PC-9 (cell line): Measurements from ENCODE around the gene C11orf65. TPM values are rescaled to one million over a fixed set of nuclear protein-coding genes. Genes with fewer than 3 reads are reported as not detected.

ENCODE experiments used
- BruUV-seq: library from RNA; stranded (reverse); fragments of 400-500 nt; replicated peaks from 2 replicates; lab custom pipeline; 2021; lab: Mats Ljungman, UMichigan
- CTCF ChIA-PET: fragments of 300-600 bp; sonication (Branson Sonifier 250); formaldehyde crosslinking; loops from one replicate; lab custom pipeline; 2022; ENCODE audit warnings: antibody characterized with exemption; lab: Charles Lee
- POLR2A ChIA-PET: fragments of 300-600 bp; sonication (Branson Sonifier 250); formaldehyde crosslinking; loops from one replicate; lab custom pipeline; 2022; ENCODE audit warnings: antibody characterized with exemption; ENCODE audit not compliant: unreplicated experiment; lab: Charles Lee
- DNase-seq, 2 experiments: peaks; one replicate each; pipeline versions ENCODE4 v3.0.0 to v3.0.0-alpha.2; 2015 to 2022; ENCODE audit warnings: mixed read lengths in 1 of 2
- H2AFZ ChIP-seq: fragments of 200-600 bp; sonication (generic); 2 replicates; pipeline ENCODE4 v1.8.1; 2017; ENCODE audit warnings: antibody characterized with exemption
- H3F3A ChIP-seq: fragments of 200-600 bp; sonication (generic); 2 replicates; pipeline ENCODE4 v1.8.1; 2017; ENCODE audit warnings: antibody characterized with exemption, mild to moderate bottlenecking, low read depth; ENCODE audit not compliant: insufficient read depth
- H3K27ac ChIP-seq: fragments of 200-600 bp; sonication (generic); 2 replicates; pipeline ENCODE4 v1.6.1; 2016; ENCODE audit warnings: mixed run types
- H3K27me3 ChIP-seq: fragments of 200-600 bp; sonication (generic); 2 replicates; pipeline ENCODE4 v1.6.1; 2016; ENCODE audit warnings: low read depth, mixed run types; ENCODE audit not compliant: insufficient read depth
- H3K36me3 ChIP-seq: fragments of 200-600 bp; sonication (generic); 2 replicates; pipeline ENCODE4 v1.6.1; 2016; ENCODE audit warnings: low read depth, mixed run types
- H3K4me1 ChIP-seq: fragments of 200-600 bp; sonication (generic); replicated peaks from 2 replicates; pipeline ENCODE4 v1.6.1; 2016; ENCODE audit warnings: mixed run types; ENCODE audit not compliant: insufficient read depth
- H3K4me2 ChIP-seq: fragments of 200-600 bp; sonication (generic); 2 replicates; pipeline ENCODE4 v1.6.1; 2017; ENCODE audit warnings: mixed run types
- H3K4me3 ChIP-seq: fragments of 200-600 bp; sonication (generic); 2 replicates; pipeline ENCODE4 v1.6.1; 2016; ENCODE audit warnings: mixed run types
- H3K79me2 ChIP-seq: fragments of 200-600 bp; sonication (generic); 2 replicates; pipeline ENCODE4 v1.6.1; 2017; ENCODE audit warnings: low read depth, mixed run types
- H3K9me2 ChIP-seq: fragments of 200-600 bp; sonication (generic); 2 replicates; pipeline ENCODE4 v1.8.1; 2017; ENCODE audit warnings: mild to moderate bottlenecking; ENCODE audit not compliant: insufficient read depth
- H3K9me3 ChIP-seq: fragments of 200-600 bp; sonication (generic); 2 replicates; pipeline ENCODE4 v1.8.1; 2016; ENCODE audit warnings: low read depth; ENCODE audit not compliant: insufficient read depth
- H4K20me1 ChIP-seq: fragments of 200-600 bp; sonication (generic); 2 replicates; pipeline ENCODE4 v1.8.1; 2017; ENCODE audit not compliant: insufficient read depth
- CTCF ChIP-seq: fragments of 200-600 bp; sonication (generic); conservative IDR thresholded peaks from 2 replicates; pipeline ENCODE4 v1.6.1; 2017; ENCODE audit warnings: mixed run types, antibody characterized with exemption, mild to moderate bottlenecking, moderate library complexity
- EZH2 ChIP-seq: fragments of 200-600 bp; sonication (generic); IDR thresholded peaks from 2 replicates; pipeline ENCODE4 v1.8.0; 2017; ENCODE audit warnings: antibody characterized with exemption, low read depth
- intact Hi-C: fragments of 100-400 bp; cut with micrococcal nuclease; formaldehyde crosslinking; loops from one replicate; pipeline ENCODE4 v1.10.0; 2022; ENCODE audit not compliant: unreplicated experiment
- total RNA-seq: library from RNA; stranded (reverse); gene quantifications from 2 replicates; pipeline ENCODE4 v1.2.3, GENCODE V29; 2021

C11orf65 gene
- total RNA-seq, 1 experiment from 2014 or later = 1.7 TPM

- no peaks in the 10 kb centered on the region for H3K27me3 ChIP-seq
- H3F3A ChIP-seq = peaks cover 7% of the 10 kb centered on the region; the same call in 1 of the 2 replicates
- H3K4me2 ChIP-seq = no peak overlapping the region
- no peaks in the 10 kb centered on the region for H3K79me2 ChIP-seq
- intact Hi-C loops = no loop called here
- H3K36me3 ChIP-seq = peaks cover 37% of the 10 kb centered on the region
- no peaks in the 10 kb centered on the region for H3K9me2 ChIP-seq
- TF ChIP-seq EZH2 (no peak), CTCF (no peak)
- no peak overlapping the region for H3K27ac ChIP-seq
- H4K20me1 ChIP-seq = no peaks in the 10 kb centered on the region
- ChIA-PET CTCF (no interaction called here), POLR2A (no interaction called here)
- no TSS peak for BruUV-seq
- peaks cover 3% of the 10 kb centered on the region for H3K4me1 ChIP-seq
- no peak overlapping the region for H3K4me3 ChIP-seq
- H2AFZ ChIP-seq = no peak overlapping the region
- DNase-seq = no peak
- H3K9me3 ChIP-seq = no peaks in the 10 kb centered on the region
Observed at GRCh38 chr11:108333403-108333899, 133.9 kb downstream of the C11orf65 start.

Other genes with a start within 250 kb of the C11orf65 start
- gene NPAT, start 244.9 kb downstream of the C11orf65 start, total RNA-seq = 10.4 and 18.6 TPM in 2 replicates
- 36.3 and 40.8 TPM in 2 replicates for gene ATM, start 244.5 kb downstream of the C11orf65 start, total RNA-seq
- gene POGLUT3, start 30.9 kb upstream of the C11orf65 start, total RNA-seq = 19.9 and 31.7 TPM in 2 replicates
- gene EXPH5, start 126.2 kb upstream of the C11orf65 start, total RNA-seq = 23.3 and 36.3 TPM in 2 replicates
- gene DDX10, start 197.5 kb upstream of the C11orf65 start, total RNA-seq = 26.4 and 32.6 TPM in 2 replicates